K562 (cell line): ENCODE measurements around the gene GULP1. TPM values are rescaled to one million over a fixed set of nuclear protein-coding genes. Genes with fewer than 3 reads are reported as not detected.

Experiments
- ATAC-seq: fragments of 200-7000 bp; cut with Tn5 transposase; 3 replicates; pipeline ENCODE4 v1.9.1; 2020; ENCODE audit warnings: moderate library complexity
- BruUV-seq: library from RNA; stranded (reverse); fragments of 400-500 nt; replicated peaks from 2 replicates; lab custom pipeline; 2021; lab: Mats Ljungman, UMichigan
- CTCF ChIA-PET: fragments of 300-600 bp; formaldehyde crosslinking; extraction: SDS; loops from one replicate; lab custom pipeline; 2021; ENCODE audit warnings: low intra/inter-chr PET ratio; lab: Yijun Ruan, JAX
- POLR2A ChIA-PET: fragments of 300-600, 350-650 bp; sonication (Branson Sonifier 250); formaldehyde crosslinking; extraction: SDS; loops from one replicate; lab custom pipeline; 2021; ENCODE audit warnings: antibody characterized with exemption, inconsistent platforms; lab: Yijun Ruan, JAX
- DNase-seq, 4 experiments: peaks; one replicate each; pipeline versions ENCODE4 v3.0.0 to v3.0.0-alpha.2; 2011 to 2018; ENCODE audit warnings: low spot score in 3 of 4, mixed read lengths in 3 of 4; ENCODE audit errors: extremely low read depth in 1 of 4
- FAIRE-seq: peaks from 2 replicates; lab custom pipeline; 2011; peaks lifted over from hg19 to GRCh38; lab: Jason Lieb, UNC
- H2AFZ ChIP-seq: 2 replicates; pipeline ENCODE4 v1.6.0; 2011; ENCODE audit warnings: low read depth, low read length, control low read depth, inconsistent platforms
- H3K27ac ChIP-seq: fragments of 200-600 bp; 3 replicates; pipeline ENCODE4 v1.8.0; 2011; ENCODE audit warnings: low read depth, mild to moderate bottlenecking, control low read depth, inconsistent platforms, low read length, moderate library complexity, mixed read lengths; ENCODE audit errors: extremely low read depth
- H3K27me3 ChIP-seq, 2 experiments: fragments of 300-600 bp in 1 of 2; 2 replicates in 1 of 2; 3 replicates in 1 of 2; pipeline versions ENCODE4 v1.6.0 to v1.8.0; 2011; ENCODE audit warnings: inconsistent platforms in 2 of 2, low read length in 2 of 2, mild to moderate bottlenecking in 1 of 2, mixed read lengths in 1 of 2, moderate library complexity in 1 of 2; ENCODE audit not compliant: control insufficient read depth in 2 of 2, insufficient read depth in 2 of 2
- H3K36me3 ChIP-seq: fragments of 300-600 bp; 3 replicates; pipeline ENCODE4 v1.8.0; 2011; ENCODE audit warnings: mild to moderate bottlenecking, low read length, inconsistent platforms; ENCODE audit not compliant: control insufficient read depth, insufficient read depth
- H3K4me1 ChIP-seq, 2 experiments: fragments of 200-600 bp in 1 of 2; replicated peaks in 1 of 2; 2 replicates in 1 of 2; 3 replicates in 1 of 2; pipeline versions ENCODE4 v1.5.1 to v1.8.0; 2011; ENCODE audit warnings: inconsistent platforms in 2 of 2, low read length in 2 of 2, mild to moderate bottlenecking in 1 of 2, mixed read lengths in 1 of 2, moderate library complexity in 1 of 2; ENCODE audit not compliant: control insufficient read depth in 2 of 2, insufficient read depth in 2 of 2
- H3K4me2 ChIP-seq: 2 replicates; pipeline ENCODE4 v1.6.1; 2011; ENCODE audit warnings: low read length, control low read depth, inconsistent platforms, mixed read lengths; ENCODE audit not compliant: insufficient read depth
- H3K4me3 ChIP-seq: fragments of 200-600 bp; sonication (generic), shearing (Covaris generic); 2 replicates; pipeline ENCODE4 v1.5.1; 2016; ENCODE audit warnings: control low read depth, inconsistent platforms
- H3K79me2 ChIP-seq: fragments of 200-600 bp; 3 replicates; pipeline ENCODE4 v1.8.0; 2011; ENCODE audit warnings: low read length, inconsistent platforms; ENCODE audit not compliant: control insufficient read depth, insufficient read depth
- H3K9ac ChIP-seq, 2 experiments: 2 replicates each; pipeline versions ENCODE4 v1.6.0 to v1.6.1; 2011; ENCODE audit warnings: low read depth in 2 of 2, low read length in 2 of 2, control low read depth in 1 of 2, inconsistent platforms in 1 of 2, mild to moderate bottlenecking in 1 of 2, mixed read lengths in 1 of 2; ENCODE audit not compliant: insufficient read depth in 1 of 2
- H3K9me1 ChIP-seq: one replicate; pipeline ENCODE4 v1.6.0; 2011; ENCODE audit warnings: inconsistent platforms, mild to moderate bottlenecking, low read length, moderate library complexity; ENCODE audit not compliant: control insufficient read depth, insufficient read depth
- H3K9me3 ChIP-seq: replicated peaks from 2 replicates; pipeline ENCODE4 v1.5.1; 2011; ENCODE audit warnings: low read depth, low read length, inconsistent platforms; ENCODE audit not compliant: control insufficient read depth, insufficient read depth
- H4K20me1 ChIP-seq: replicated peaks from 2 replicates; pipeline ENCODE4 v1.6.1; 2011; ENCODE audit warnings: low read length, inconsistent platforms, mixed read lengths; ENCODE audit not compliant: control insufficient read depth, insufficient read depth
- ARHGAP35 ChIP-seq: fragments of 450-650 bp; IDR thresholded peaks from 2 replicates; pipeline ENCODE4 v1.6.1; 2018; ENCODE audit not compliant: partially characterized antibody
- ERF ChIP-seq: fragments of 450-650 bp; formaldehyde crosslinking; IDR thresholded peaks from 2 replicates; pipeline ENCODE4 v1.4.0; 2020; ENCODE audit warnings: mild to moderate bottlenecking, mixed read lengths
- HDAC3 ChIP-seq: fragments of 450-650 bp; IDR thresholded peaks from 2 replicates; pipeline ENCODE4 v1.6.1; 2018; ENCODE audit warnings: borderline replicate concordance, mild to moderate bottlenecking, moderate library complexity; ENCODE audit not compliant: partially characterized antibody
- JUND ChIP-seq, 2 experiments: IDR thresholded peaks; 2 replicates in 1 of 2; 3 replicates in 1 of 2; pipeline ENCODE4 v1.6.1; 2011; ENCODE audit warnings: borderline replicate concordance in 2 of 2, low read depth in 2 of 2, low read length in 2 of 2, improper control_type of control experiment in 1 of 2, missing biosample characterization in 1 of 2, missing genetic modification characterization in 1 of 2, missing genetic modification reagents in 1 of 2
- L3MBTL2 ChIP-seq: fragments of 450-650 bp; IDR thresholded peaks from 2 replicates; pipeline ENCODE4 v1.6.1; 2016; ENCODE audit warnings: mild to moderate bottlenecking, moderate library complexity
- MTA2 ChIP-seq: fragments of 450-650 bp; IDR thresholded peaks from 2 replicates; pipeline ENCODE4 v1.6.1; 2016; ENCODE audit warnings: low read depth
- SPI1 ChIP-seq: IDR thresholded peaks from 2 replicates; pipeline ENCODE4 v1.6.1; 2011; ENCODE audit warnings: low read depth, low read length, control low read depth, borderline replicate concordance
- SRSF3 ChIP-seq: fragments of 200-400 bp; formaldehyde crosslinking; IDR thresholded peaks from 2 replicates; pipeline ENCODE4 v1.6.1; 2016; ENCODE audit warnings: mild to moderate bottlenecking, low read length, moderate library complexity; ENCODE audit not compliant: insufficient read depth
- ZNF133 ChIP-seq: fragments of 250-450 bp; sonication (Bioruptor Pico); IDR thresholded peaks from 2 replicates; pipeline ENCODE4 v1.4.0; 2020; ENCODE audit warnings: mild to moderate bottlenecking
- ZNF589 ChIP-seq: fragments of 200-800 bp; sonication (Bioruptor generic); IDR thresholded peaks from 2 replicates; pipeline ENCODE4 v1.6.1; 2016; ENCODE audit warnings: low read depth, missing genetic modification characterization, missing compliant biosample characterization
- WGBS: fragments of 100-300 bp; shearing (Covaris generic); methylation state at CpG from one replicate; pipeline ENCODE4 v1.1.6; 2016; ENCODE audit warnings: low coverage, mixed read lengths; ENCODE audit not compliant: insufficient coverage; ENCODE audit errors: missing lambda C conversion rate; 5-methylcytosine and 5-hydroxymethylcytosine counted together
- in situ Hi-C: fragments of 300-500 bp; cut with MboI; formaldehyde crosslinking; loops from 4 replicates; pipeline ENCODE4 v1.15.0; 2018; ENCODE audit warnings: inconsistent platforms, mixed read lengths
- intact Hi-C: fragments of 100-400 bp; cut with micrococcal nuclease; formaldehyde crosslinking; loops from 2 replicates; pipeline ENCODE4 v1.14.2; 2022
- polyA plus RNA-seq, 8 experiments: library from polyadenylated mRNA; depleted of rRNA in 4 of 8; stranded (reverse) in 5 of 8; unstranded in 3 of 8; fragments of >200 nt; fragmentation: Nextera tagmentation in 2 of 8; fragmentation: Illumina TruSeq in 1 of 8; extraction: Ambion mirVana in 2 of 8; extraction: Trizol in 1 of 8; gene quantifications; 2 replicates each; pipeline versions ENCODE4 v1.2.1 to v1.2.3, GENCODE V29; 2011 to 2014; ENCODE audit warnings: inconsistent platforms in 1 of 8, missing spikeins in 1 of 8
- total RNA-seq, 7 experiments: library from RNA; depleted of rRNA in 6 of 7; stranded (reverse); fragments of >200 nt in 6 of 7; fragmentation: Illumina TruSeq in 2 of 7; extraction: Trizol in 2 of 7; gene quantifications; 2 replicates each; pipeline versions ENCODE4 v1.2.1 to v1.2.3, GENCODE V29; 2011 to 2021; ENCODE audit warnings: low replicate concordance in 1 of 7
- TF ChIP-seq, protein P1 (sequence below): fragments of 450-650 bp; IDR thresholded peaks from 2 replicates; pipeline ENCODE4 v1.7.1; 2018; ENCODE audit warnings: mild to moderate bottlenecking, low read depth; ENCODE audit not compliant: partially characterized antibody
- TF ChIP-seq, protein P2 (sequence below): fragments of 250-450 bp; sonication (Bioruptor Pico); IDR thresholded peaks from 2 replicates; pipeline ENCODE4 v1.6.1; 2021; ENCODE audit warnings: mild to moderate bottlenecking

GULP1 gene
- total and polyA plus RNA-seq, 9 of the 15 experiments (the other 6 are each of a cell fraction or from before 2014, with no cell fraction given) = 8.5 to 25.3 (median 19.5) TPM

DNA sequence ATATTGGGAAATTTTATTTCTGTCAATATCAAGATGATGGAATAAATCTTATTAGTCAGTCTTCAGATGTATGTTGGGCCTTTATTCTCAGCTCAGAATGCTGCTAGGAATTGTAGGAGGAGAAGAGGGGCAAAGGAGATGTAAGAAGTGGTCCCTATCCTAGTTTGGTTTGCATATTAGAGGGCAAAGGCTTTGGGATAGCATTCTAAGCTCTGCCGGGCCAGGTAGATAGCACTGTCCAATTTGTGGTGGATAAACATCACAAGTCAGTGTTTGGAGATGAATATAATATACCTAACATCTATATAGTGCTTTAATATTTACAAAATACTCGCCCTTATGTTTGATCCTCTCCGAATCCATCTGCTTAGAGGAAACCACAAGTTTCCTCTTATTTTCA is 149.2 kb downstream of the GULP1 start (continued):
- TF ChIP-seq, protein P1, sequence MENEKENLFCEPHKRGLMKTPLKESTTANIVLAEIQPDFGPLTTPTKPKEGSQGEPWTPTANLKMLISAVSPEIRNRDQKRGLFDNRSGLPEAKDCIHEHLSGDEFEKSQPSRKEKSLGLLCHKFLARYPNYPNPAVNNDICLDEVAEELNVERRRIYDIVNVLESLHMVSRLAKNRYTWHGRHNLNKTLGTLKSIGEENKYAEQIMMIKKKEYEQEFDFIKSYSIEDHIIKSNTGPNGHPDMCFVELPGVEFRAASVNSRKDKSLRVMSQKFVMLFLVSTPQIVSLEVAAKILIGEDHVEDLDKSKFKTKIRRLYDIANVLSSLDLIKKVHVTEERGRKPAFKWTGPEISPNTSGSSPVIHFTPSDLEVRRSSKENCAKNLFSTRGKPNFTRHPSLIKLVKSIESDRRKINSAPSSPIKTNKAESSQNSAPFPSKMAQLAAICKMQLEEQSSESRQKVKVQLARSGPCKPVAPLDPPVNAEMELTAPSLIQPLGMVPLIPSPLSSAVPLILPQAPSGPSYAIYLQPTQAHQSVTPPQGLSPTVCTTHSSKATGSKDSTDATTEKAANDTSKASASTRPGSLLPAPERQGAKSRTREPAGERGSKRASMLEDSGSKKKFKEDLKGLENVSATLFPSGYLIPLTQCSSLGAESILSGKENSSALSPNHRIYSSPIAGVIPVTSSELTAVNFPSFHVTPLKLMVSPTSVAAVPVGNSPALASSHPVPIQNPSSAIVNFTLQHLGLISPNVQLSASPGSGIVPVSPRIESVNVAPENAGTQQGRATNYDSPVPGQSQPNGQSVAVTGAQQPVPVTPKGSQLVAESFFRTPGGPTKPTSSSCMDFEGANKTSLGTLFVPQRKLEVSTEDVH = no peak
- TF ChIP-seq ERF (CRISPR knock-in tag) = no peak
- TF ChIP-seq HDAC3 = no peak
- no peak for TF ChIP-seq ZNF589 (CRISPR knock-in tag)
- TF ChIP-seq MTA2 = no peak

DNA sequence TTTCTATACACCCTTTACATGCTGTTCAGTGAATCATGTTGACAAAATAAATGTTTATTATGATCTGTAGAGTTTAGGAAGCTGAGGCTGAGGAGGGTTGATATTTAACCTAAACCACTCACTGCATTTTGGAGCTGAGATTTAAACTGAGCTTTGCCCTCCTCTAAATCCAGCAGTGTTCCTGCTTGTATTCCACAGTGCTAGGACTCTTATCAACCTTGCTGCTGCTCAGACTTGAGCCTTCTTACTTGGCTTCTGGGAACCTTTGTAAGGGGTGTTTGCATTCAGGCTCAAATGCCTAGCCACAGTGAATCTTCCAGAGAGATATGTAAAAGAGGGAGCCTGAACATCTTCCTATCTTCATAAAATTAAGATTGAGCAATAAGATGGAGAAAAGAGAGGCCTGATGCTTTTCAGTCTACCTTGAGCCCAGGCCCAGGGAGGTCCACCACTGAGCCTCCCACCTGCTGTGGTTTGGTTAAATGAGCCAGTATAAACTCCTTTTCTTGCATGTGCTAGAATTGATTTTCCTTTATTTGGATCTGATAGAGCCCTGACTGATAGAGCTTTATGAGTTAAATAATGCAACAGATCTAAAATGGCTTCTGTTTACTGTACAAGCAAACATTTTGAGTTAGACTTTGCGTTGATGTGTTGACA is 149.7 kb downstream of the GULP1 start:
- WGBS = 92% methylated on average over 1 of the region's 1 CpG
- ATAC-seq (no peak), FAIRE-seq (no peak), DNase-seq (no peak)
- H3K36me3 ChIP-seq = no peaks in the 10 kb centered on the region
- no peaks in the 10 kb centered on the region for H3K79me2 ChIP-seq
- H4K20me1 ChIP-seq = no peaks in the 10 kb centered on the region
- no peak overlapping the region for H2AFZ ChIP-seq
- CTCF ChIA-PET = no interaction called here
- POLR2A ChIA-PET = no interaction called here
- no peak overlapping the region for H3K27ac ChIP-seq
- H3K4me3 ChIP-seq = no peak overlapping the region
- in situ Hi-C loops (no loop called here), intact Hi-C loops (no loop called here)
- no peak for TF ChIP-seq L3MBTL2
- TF ChIP-seq, protein P2, sequence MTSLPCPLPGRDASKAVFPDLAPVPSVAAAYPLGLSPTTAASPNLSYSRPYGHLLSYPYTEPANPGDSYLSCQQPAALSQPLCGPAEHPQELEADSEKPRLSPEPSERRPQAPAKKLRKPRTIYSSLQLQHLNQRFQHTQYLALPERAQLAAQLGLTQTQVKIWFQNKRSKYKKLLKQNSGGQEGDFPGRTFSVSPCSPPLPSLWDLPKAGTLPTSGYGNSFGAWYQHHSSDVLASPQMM (CRISPR knock-in tag) = no peak
- TF ChIP-seq ARHGAP35 = no peak
- TF ChIP-seq ZNF133 (CRISPR knock-in tag) = no peak
- TF ChIP-seq SPI1 = no peak
- no peak for TF ChIP-seq SRSF3
- TF ChIP-seq JUND (IDR thresholded peaks at IDR 0.05; ENCODE audit: borderline replicate concordance, low read depth, low read length) = no peak
- no peak for TF ChIP-seq JUND (tag; IDR thresholded peaks at IDR 0.05; ENCODE audit: borderline replicate concordance, low read depth, low read length)
- H3K4me1 ChIP-seq = no peaks in the 10 kb centered on the region
- H3K9ac ChIP-seq = no peak overlapping the region
- H3K9me1 ChIP-seq = no peaks in the 10 kb centered on the region
- no TSS peak for BruUV-seq
- no peak overlapping the region for H3K4me2 ChIP-seq
- H3K9me3 ChIP-seq = no peaks in the 10 kb centered on the region
- H3K27me3 ChIP-seq = no peaks in the 10 kb centered on the region
